ENCODE measurements around the gene CRADD. TPM values are rescaled to one million over a fixed set of nuclear protein-coding genes. Genes with fewer than 3 reads are reported as not detected.

The CRADD gene
- total and polyA plus RNA-seq, 2 donors (not counting 3 experiments of a cell fraction or from before 2014, with no cell fraction given), result 11.7 to 14.5 TPM

DNA sequence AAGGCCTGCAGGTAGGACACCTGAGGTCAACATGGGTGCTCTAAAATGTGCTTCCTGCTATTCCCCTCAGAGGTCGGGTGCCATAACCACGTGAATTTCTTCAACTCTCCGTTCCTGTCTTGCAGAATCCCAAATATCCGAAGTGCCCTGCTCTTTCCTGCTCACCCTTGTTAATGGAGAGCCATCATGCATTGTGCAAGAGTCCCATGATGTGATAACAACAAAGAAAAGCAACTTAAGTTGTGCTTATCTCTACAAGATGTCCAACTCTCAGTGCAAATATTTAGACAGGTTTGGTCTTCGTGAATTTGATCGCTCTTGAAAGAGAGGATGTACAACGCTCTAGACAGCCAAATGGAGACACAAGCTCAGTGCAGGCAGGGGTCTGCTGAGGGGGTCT lies 260.6 kb downstream of the CRADD start:
- H3K4me3 ChIP-seq (replicated peaks in 1 of 3; ENCODE audit: insufficient read depth in 1 of 3, low read depth in 1 of 3, low read length in 3 of 3), result no peak overlapping the region
- no peak overlapping the region for H3K27ac ChIP-seq (ENCODE audit: insufficient read depth, low read depth, low read length)
- CTCF ChIA-PET, result no interaction called here
- TF ChIP-seq GATA2 (IDR thresholded peaks at IDR 0.05; ENCODE audit: insufficient read depth, insufficient read length, low read depth, low read length) (no peak), JUN (IDR thresholded peaks at IDR 0.05; ENCODE audit: borderline replicate concordance, insufficient read depth, insufficient read length, low read depth) (no peak), EZH2 (IDR thresholded peaks at IDR 0.05; ENCODE audit: borderline replicate concordance, low read depth, low read length, severe bottlenecking) (no peak), FOS (IDR thresholded peaks at IDR 0.05; ENCODE audit: borderline replicate concordance, insufficient read depth, low read length) (no peak), MYC (IDR thresholded peaks at IDR 0.05; ENCODE audit: low read depth, low read length) (no peak), POLR2AphosphoS5 (IDR thresholded peaks at IDR 0.05; ENCODE audit: insufficient read depth, low read depth, low read length) (no peak), POLR2A (IDR thresholded peaks at IDR 0.05; ENCODE audit: low read depth, low read length) (no peak)
- TF ChIP-seq, protein P1, sequence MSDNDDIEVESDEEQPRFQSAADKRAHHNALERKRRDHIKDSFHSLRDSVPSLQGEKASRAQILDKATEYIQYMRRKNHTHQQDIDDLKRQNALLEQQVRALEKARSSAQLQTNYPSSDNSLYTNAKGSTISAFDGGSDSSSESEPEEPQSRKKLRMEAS (IDR thresholded peaks at IDR 0.05; ENCODE audit: insufficient read depth, insufficient read length), result no peak
- TF ChIP-seq, protein P2, sequence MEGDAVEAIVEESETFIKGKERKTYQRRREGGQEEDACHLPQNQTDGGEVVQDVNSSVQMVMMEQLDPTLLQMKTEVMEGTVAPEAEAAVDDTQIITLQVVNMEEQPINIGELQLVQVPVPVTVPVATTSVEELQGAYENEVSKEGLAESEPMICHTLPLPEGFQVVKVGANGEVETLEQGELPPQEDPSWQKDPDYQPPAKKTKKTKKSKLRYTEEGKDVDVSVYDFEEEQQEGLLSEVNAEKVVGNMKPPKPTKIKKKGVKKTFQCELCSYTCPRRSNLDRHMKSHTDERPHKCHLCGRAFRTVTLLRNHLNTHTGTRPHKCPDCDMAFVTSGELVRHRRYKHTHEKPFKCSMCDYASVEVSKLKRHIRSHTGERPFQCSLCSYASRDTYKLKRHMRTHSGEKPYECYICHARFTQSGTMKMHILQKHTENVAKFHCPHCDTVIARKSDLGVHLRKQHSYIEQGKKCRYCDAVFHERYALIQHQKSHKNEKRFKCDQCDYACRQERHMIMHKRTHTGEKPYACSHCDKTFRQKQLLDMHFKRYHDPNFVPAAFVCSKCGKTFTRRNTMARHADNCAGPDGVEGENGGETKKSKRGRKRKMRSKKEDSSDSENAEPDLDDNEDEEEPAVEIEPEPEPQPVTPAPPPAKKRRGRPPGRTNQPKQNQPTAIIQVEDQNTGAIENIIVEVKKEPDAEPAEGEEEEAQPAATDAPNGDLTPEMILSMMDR (IDR thresholded peaks at IDR 0.05; ENCODE audit: extremely low read depth in 1 of 2, insufficient read depth in 1 of 2, low read depth in 1 of 2, low read length in 2 of 2), result no peak
- DNase-seq (ENCODE audit: low read depth, low spot score) (no peak), FAIRE-seq (no peak)
- H3K9ac ChIP-seq (replicated peaks; ENCODE audit: extremely low read depth, insufficient read depth, low read length), result no peak overlapping the region
- no peaks in the 10 kb centered on the region for H3K36me3 ChIP-seq (ENCODE audit: control insufficient read depth in 2 of 2, extremely low read depth in 1 of 2, insufficient read depth in 2 of 2, low read length in 2 of 2)
- no TSS peak for BruUV-seq (replicated peaks)
- H3K4me2 ChIP-seq (ENCODE audit: insufficient read depth, low read length), result no peak overlapping the region
- no peaks in the 10 kb centered on the region for H4K20me1 ChIP-seq (replicated peaks; ENCODE audit: control insufficient read depth, extremely low read depth, insufficient read depth, low read length)
- intact Hi-C loops (cut with micrococcal nuclease), result no loop called here
- no peaks in the 10 kb centered on the region for H3K9me3 ChIP-seq (replicated peaks; ENCODE audit: control insufficient read depth, insufficient read depth, low read length)
- H3K27me3 ChIP-seq (ENCODE audit: control insufficient read depth in 2 of 2, insufficient read depth in 2 of 2, low read length in 2 of 2), result peaks cover 0 to 2% of the 10 kb centered on the region in 2 experiments
- POLR2A ChIA-PET, result no interaction called here
- no peaks in the 10 kb centered on the region for H3K4me1 ChIP-seq (ENCODE audit: control insufficient read depth, extremely low read depth, insufficient read depth, low read length)
- dilution Hi-C loops (cut with MboI; ENCODE audit: extremely low pct_ligation_motif_present, low sequenced_read_pairs), result no loop called here
- no peaks in the 10 kb centered on the region for H3K79me2 ChIP-seq (ENCODE audit: control insufficient read depth, insufficient read depth, low read length)
- no peak overlapping the region for H2AFZ ChIP-seq (ENCODE audit: low read depth, low read length)
- no peaks in the 10 kb centered on the region for H3K9me1 ChIP-seq (replicated peaks; ENCODE audit: control insufficient read depth, extremely low read depth, insufficient read depth, low read length)
